HepG2 (cell line): ENCODE results near the gene PPP4C. TPM values are rescaled to one million over a fixed set of nuclear protein-coding genes. Genes with fewer than 3 reads are reported as not detected.

Source experiments
- ARHGAP35 ChIP-seq: sonication (generic); formaldehyde crosslinking; IDR thresholded peaks from 2 replicates; pipeline ENCODE4 v1.9.0; 2022; ENCODE audit warnings: mild to moderate bottlenecking, inconsistent platforms, moderate library complexity, missing genetic modification reagents, borderline replicate concordance
- E2F2 ChIP-seq: sonication (generic); formaldehyde crosslinking; IDR thresholded peaks from 2 replicates; pipeline ENCODE4 v1.4.0; 2020; ENCODE audit warnings: missing genetic modification reagents, borderline replicate concordance
- HMGA1 ChIP-seq: sonication (generic); formaldehyde crosslinking; conservative IDR thresholded peaks from 2 replicates; pipeline ENCODE4 v1.4.0; 2020; ENCODE audit warnings: missing genetic modification reagents
- KAT7 ChIP-seq: IDR thresholded peaks from 2 replicates; pipeline ENCODE4 v1.6.1; 2018; ENCODE audit warnings: borderline replicate concordance, missing compliant biosample characterization
- NAIF1 ChIP-seq: sonication (generic); formaldehyde crosslinking; IDR thresholded peaks from 2 replicates; pipeline ENCODE4 v1.5.0; 2020; ENCODE audit warnings: mild to moderate bottlenecking, missing genetic modification reagents, borderline replicate concordance
- POGK ChIP-seq: sonication (generic); formaldehyde crosslinking; conservative IDR thresholded peaks from 2 replicates; pipeline ENCODE4 v1.8.0; 2022; ENCODE audit warnings: mild to moderate bottlenecking, moderate library complexity, missing genetic modification reagents
- TMF1 ChIP-seq: sonication (generic); formaldehyde crosslinking; IDR thresholded peaks from 2 replicates; pipeline ENCODE4 v1.8.1; 2022; ENCODE audit warnings: low read depth, missing genetic modification reagents
- ZNF263 ChIP-seq: sonication (generic); formaldehyde crosslinking; IDR thresholded peaks from 2 replicates; pipeline ENCODE4 v1.4.0; 2020; ENCODE audit warnings: missing genetic modification reagents
- ZNF766 ChIP-seq: sonication (generic); formaldehyde crosslinking; IDR thresholded peaks from 2 replicates; pipeline ENCODE4 v1.5.0; 2020; ENCODE audit warnings: missing genetic modification reagents, borderline replicate concordance
- ZNF878 ChIP-seq: sonication (generic); formaldehyde crosslinking; IDR thresholded peaks from 2 replicates; pipeline ENCODE4 v1.8.1; 2023; ENCODE audit warnings: mild to moderate bottlenecking, missing genetic modification reagents, moderate library complexity
- polyA plus RNA-seq, 8 experiments: library from polyadenylated mRNA; depleted of rRNA in 3 of 8; stranded (reverse) in 7 of 8; unstranded in 1 of 8; fragments of >200 nt; fragmentation: Illumina TruSeq in 4 of 8; extraction: Trizol in 4 of 8; gene quantifications; 2 replicates each; pipeline versions ENCODE4 v1.2.1 to v1.2.3, GENCODE V29; 2011 to 2016; ENCODE audit warnings: low read depth in 4 of 8, missing spikeins in 1 of 8, mixed read lengths in 1 of 8; ENCODE audit not compliant: insufficient read depth in 1 of 8
- total RNA-seq, 5 experiments: library from RNA; depleted of rRNA; stranded (reverse); fragments of >200 nt; fragmentation: Illumina TruSeq; extraction: Trizol; gene quantifications; 2 replicates each; pipeline ENCODE4 v1.2.3, GENCODE V29; 2016; ENCODE audit warnings: low read depth in 1 of 5
- TF ChIP-seq, protein P1 (sequence below): sonication (generic); formaldehyde crosslinking; IDR thresholded peaks from 2 replicates; pipeline ENCODE4 v1.5.1; 2020; ENCODE audit warnings: mild to moderate bottlenecking, missing genetic modification reagents, borderline replicate concordance
- TF ChIP-seq, protein P2 (sequence below): sonication (generic); formaldehyde crosslinking; IDR thresholded peaks from 2 replicates; pipeline ENCODE4 v1.4.0; 2020; ENCODE audit warnings: missing genetic modification reagents
- TF ChIP-seq, protein P3 (sequence below): sonication (generic); formaldehyde crosslinking; IDR thresholded peaks from 2 replicates; pipeline ENCODE4 v1.5.0; 2020; ENCODE audit warnings: missing genetic modification reagents, mild to moderate bottlenecking, borderline replicate concordance

The PPP4C gene
- total and polyA plus RNA-seq, 2 of the 13 experiments (the other 11 are each of a cell fraction or from before 2014, with no cell fraction given): 176 to 220 TPM

- TF ChIP-seq, protein P1, sequence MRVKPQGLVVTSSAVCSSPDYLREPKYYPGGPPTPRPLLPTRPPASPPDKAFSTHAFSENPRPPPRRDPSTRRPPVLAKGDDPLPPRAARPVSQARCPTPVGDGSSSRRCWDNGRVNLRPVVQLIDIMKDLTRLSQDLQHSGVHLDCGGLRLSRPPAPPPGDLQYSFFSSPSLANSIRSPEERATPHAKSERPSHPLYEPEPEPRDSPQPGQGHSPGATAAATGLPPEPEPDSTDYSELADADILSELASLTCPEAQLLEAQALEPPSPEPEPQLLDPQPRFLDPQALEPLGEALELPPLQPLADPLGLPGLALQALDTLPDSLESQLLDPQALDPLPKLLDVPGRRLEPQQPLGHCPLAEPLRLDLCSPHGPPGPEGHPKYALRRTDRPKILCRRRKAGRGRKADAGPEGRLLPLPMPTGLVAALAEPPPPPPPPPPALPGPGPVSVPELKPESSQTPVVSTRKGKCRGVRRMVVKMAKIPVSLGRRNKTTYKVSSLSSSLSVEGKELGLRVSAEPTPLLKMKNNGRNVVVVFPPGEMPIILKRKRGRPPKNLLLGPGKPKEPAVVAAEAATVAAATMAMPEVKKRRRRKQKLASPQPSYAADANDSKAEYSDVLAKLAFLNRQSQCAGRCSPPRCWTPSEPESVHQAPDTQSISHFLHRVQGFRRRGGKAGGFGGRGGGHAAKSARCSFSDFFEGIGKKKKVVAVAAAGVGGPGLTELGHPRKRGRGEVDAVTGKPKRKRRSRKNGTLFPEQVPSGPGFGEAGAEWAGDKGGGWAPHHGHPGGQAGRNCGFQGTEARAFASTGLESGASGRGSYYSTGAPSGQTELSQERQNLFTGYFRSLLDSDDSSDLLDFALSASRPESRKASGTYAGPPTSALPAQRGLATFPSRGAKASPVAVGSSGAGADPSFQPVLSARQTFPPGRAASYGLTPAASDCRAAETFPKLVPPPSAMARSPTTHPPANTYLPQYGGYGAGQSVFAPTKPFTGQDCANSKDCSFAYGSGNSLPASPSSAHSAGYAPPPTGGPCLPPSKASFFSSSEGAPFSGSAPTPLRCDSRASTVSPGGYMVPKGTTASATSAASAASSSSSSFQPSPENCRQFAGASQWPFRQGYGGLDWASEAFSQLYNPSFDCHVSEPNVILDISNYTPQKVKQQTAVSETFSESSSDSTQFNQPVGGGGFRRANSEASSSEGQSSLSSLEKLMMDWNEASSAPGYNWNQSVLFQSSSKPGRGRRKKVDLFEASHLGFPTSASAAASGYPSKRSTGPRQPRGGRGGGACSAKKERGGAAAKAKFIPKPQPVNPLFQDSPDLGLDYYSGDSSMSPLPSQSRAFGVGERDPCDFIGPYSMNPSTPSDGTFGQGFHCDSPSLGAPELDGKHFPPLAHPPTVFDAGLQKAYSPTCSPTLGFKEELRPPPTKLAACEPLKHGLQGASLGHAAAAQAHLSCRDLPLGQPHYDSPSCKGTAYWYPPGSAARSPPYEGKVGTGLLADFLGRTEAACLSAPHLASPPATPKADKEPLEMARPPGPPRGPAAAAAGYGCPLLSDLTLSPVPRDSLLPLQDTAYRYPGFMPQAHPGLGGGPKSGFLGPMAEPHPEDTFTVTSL: no peak
- TF ChIP-seq NAIF1 (CRISPR knock-in tag) (peak; percentile 10; the same call in 1 of the 2 replicates), E2F2 (CRISPR knock-in tag) (no peak), ZNF766 (CRISPR knock-in tag) (no peak), HMGA1 (CRISPR knock-in tag) (no peak), POGK (CRISPR knock-in tag) (no peak), KAT7 (CRISPR knock-in tag) (peak; percentile 69; the same call in 1 of the 2 replicates), ZNF878 (CRISPR knock-in tag) (peak; percentile 81), ZNF263 (CRISPR knock-in tag) (peak; percentile 98), ARHGAP35 (CRISPR knock-in tag) (0 out of 2 replicates have a peak, but pooled peaks have one; percentile 86), TMF1 (peak; percentile 74)
- TF ChIP-seq, protein P2, sequence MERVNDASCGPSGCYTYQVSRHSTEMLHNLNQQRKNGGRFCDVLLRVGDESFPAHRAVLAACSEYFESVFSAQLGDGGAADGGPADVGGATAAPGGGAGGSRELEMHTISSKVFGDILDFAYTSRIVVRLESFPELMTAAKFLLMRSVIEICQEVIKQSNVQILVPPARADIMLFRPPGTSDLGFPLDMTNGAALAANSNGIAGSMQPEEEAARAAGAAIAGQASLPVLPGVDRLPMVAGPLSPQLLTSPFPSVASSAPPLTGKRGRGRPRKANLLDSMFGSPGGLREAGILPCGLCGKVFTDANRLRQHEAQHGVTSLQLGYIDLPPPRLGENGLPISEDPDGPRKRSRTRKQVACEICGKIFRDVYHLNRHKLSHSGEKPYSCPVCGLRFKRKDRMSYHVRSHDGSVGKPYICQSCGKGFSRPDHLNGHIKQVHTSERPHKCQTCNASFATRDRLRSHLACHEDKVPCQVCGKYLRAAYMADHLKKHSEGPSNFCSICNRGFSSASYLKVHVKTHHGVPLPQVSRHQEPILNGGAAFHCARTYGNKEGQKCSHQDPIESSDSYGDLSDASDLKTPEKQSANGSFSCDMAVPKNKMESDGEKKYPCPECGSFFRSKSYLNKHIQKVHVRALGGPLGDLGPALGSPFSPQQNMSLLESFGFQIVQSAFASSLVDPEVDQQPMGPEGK (CRISPR knock-in tag): peak; percentile 87
- TF ChIP-seq, protein P3, sequence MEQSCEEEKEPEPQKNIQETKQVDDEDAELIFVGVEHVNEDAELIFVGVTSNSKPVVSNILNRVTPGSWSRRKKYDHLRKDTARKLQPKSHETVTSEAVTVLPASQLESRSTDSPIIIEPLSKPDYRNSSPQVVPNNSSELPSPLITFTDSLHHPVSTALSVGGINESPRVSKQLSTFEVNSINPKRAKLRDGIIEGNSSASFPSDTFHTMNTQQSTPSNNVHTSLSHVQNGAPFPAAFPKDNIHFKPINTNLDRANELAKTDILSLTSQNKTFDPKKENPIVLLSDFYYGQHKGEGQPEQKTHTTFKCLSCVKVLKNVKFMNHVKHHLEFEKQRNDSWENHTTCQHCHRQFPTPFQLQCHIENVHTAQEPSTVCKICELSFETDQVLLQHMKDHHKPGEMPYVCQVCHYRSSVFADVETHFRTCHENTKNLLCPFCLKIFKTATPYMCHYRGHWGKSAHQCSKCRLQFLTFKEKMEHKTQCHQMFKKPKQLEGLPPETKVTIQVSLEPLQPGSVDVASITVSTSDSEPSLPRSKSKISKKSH (CRISPR knock-in tag): peak; percentile 85; the same call in 1 of the 2 replicates
Observed at GRCh38 chr16:30063893-30064728, 11.7 kb upstream of the PPP4C start (continued).
